Bone marrow (tissue), 2 donors: Measurements from ENCODE around the gene DIRAS1.

Experiments
- DNase-seq, 2 donors: peaks; one replicate each; lab custom pipeline; 2025; lab: John Stamatoyannopoulos, UW

The DIRAS1 gene

GRCh38 chr19:2755448-2755705, 34.2 kb upstream of the DIRAS1 start:
- no peak for DNase-seq

DNA sequence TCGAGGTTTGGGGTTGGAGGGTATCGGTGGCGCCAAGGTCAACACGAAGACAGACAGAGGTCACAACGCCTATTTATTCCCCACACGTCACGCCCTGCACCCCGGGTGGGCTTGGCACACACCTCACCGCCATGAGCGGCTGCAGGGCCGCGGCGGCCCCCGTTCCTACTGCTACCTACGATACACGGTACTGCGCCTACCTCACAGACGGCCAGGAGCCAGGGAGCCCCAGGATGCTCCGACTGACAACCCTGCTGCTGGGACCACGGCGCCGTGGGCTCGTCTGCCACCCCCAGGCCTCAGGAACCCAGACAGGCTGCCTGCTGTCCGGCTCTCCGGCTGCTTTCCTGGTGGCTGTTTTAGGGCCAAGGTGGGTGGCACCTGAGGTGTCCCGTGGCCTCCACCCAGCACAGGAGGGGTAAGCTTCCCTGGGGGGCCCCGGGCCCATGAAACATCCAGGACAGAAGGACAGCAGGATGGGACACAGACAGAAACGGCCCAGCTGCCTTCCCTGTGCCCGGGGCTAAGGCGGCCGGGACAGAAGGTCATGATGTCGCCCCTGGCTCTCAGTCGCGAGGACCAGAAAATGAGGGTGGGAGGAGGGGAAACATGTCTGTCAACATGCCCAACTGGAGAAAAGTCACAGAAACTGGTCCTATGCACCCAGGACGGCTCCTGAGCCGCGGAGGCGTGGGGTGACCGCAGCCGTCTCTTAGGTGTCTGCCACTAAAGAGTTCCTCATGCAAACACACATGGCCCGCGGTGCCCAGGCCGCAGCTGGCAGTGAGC, 33.7 kb upstream of the DIRAS1 start:
- no peak for DNase-seq

- DNase-seq = no peak
Measured at GRCh38 chr19:2751438-2751830, 30.3 kb upstream of the DIRAS1 start.

- DNase-seq = no peak
Measured at GRCh38 chr19:2750808-2751437, 29.8 kb upstream of the DIRAS1 start.

GRCh38 chr19:2747349-2747748, 26.2 kb upstream of the DIRAS1 start:
- no peak for DNase-seq

DNA sequence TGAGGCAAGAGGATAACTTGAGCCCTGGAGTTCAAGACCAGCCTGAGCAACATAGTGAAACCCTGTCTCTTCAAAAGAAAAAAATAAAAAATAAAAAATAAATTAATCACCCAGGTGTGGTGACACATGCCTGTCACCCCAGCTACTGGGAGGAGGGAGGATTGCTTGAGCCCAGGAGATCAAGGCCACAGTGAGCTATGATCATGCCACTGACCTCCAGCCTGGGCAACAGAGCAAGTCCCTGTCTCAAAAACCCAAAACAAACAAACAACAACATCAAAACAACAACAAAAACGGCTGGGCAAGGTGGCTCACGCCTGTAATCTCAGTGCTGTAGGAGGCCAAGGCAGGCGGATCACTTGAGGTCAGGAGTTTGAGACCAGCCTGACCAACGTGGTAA, 22.9 kb upstream of the DIRAS1 start:
- no peak for DNase-seq

- no peak for DNase-seq
Measured at GRCh38 chr19:2743099-2743498, 21.9 kb upstream of the DIRAS1 start.

GRCh38 chr19:2740314-2740656, 19.1 kb upstream of the DIRAS1 start:
- DNase-seq = no peak

DNA sequence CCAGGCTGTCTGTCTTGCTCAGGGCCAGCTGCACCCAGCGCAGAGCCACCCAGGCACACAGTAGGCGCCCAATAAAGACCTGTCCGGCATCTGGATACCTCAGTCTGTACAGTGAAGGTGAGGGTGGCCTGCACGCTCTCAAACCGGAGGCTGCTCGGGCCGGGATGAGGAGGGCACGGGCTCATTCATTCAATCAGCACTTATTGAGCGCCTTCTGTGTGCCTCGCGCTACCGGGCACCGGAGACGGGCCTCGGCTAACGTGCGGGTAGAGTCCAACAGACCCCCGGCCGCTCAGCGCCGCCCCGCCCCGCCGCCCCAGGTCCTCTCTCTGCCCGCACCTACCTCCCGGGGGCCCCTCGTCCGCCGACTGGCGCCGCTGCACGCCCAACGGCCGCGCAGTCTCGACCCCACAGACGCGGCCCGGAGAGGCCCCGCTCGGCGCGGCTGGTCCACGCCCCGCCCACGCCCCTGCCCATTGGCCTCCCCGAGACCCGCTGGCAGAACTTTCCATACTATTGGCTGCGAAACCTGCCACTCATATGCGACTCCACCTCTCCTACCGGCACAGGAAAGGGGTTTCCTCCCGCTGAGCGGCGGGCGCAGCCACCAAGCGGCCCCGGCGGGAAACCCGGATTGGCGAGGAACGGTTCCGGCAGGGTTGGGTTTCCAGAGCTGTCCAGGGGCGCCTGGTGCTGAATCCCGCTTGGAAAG, 18.6 kb upstream of the DIRAS1 start, which contains the start of gene SLC39A3:
Gene SLC39A3, minus strand, starts transcription at position 416 of the 712 bp plus-strand sequence. CDS start 2,760 bp downstream, outside the sequence.
- peak; percentile 94 to 95 for DNase-seq

DNA sequence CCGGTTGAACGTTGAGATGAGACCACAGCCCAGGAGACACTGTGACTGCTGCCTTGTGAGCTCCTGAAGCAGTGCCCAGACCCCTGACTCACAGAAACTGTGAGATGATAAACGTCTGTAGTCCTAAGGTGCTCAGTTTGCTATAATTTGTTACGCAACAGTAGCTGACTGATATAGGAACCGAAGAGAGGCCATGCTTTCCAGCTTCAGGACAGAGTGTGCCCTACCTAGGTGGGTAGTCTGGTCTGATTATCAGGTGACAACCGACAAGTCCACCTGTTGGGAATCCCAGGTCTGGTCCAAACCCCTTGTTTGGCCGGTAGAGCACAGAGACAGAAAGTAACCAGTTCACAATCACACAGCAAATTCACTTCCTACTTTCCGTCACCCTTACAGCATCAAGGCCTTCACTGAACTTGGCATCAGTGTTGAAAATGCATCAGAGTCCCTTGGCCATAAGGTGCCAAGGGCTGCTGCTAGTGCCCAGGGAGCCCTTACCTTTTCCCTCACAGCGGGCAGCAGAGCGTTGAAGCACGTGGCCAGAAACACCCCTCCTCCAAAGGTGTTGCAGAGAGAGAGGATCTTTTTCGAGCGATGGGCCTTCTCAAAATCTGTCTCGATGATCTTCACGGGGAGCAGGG, 15.5 kb upstream of the DIRAS1 start:
- no peak for DNase-seq

GRCh38 chr19:2735374-2735773, 14.2 kb upstream of the DIRAS1 start:
- DNase-seq = no peak

- no peak for DNase-seq
Measured at GRCh38 chr19:2734589-2735288, 13.6 kb upstream of the DIRAS1 start.

DNA sequence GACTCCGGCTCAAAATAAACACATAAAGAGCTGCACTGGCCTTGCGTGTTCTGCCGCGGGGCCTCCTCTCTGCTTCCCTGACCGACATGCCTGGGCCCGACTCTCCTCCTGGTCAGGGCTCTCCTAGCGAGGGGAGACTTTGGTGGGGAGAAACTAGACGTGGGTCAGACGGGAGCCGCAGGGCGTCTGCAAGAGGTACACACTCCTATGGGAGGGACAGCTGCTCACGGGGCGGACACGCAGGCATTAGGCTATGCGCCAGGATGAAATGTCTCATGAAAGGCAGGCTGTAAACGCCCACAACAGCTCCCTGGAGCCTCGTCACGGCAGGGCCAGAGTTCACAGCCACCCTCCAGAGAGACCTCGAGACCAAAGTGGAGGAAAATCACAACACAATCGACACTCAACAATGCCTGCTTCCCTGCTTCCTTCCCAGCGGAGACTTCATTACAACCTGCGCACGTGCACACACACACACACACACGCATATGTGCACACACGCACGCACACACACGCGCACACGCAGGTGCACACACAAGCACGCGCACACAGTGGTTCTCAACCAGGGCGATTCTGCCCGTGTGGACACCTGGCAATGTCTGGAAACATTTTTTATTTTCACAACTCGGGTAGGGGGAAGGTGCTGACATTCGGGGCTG, 12.9 kb upstream of the DIRAS1 start:
- no peak for DNase-seq

- DNase-seq = no peak
Measured at GRCh38 chr19:2732883-2733282, 11.7 kb upstream of the DIRAS1 start.

GRCh38 chr19:2732157-2732725, 11.1 kb upstream of the DIRAS1 start:
- no peak for DNase-seq

GRCh38 chr19:2731181-2731995, 10.2 kb upstream of the DIRAS1 start:
- no peak for DNase-seq

DNA sequence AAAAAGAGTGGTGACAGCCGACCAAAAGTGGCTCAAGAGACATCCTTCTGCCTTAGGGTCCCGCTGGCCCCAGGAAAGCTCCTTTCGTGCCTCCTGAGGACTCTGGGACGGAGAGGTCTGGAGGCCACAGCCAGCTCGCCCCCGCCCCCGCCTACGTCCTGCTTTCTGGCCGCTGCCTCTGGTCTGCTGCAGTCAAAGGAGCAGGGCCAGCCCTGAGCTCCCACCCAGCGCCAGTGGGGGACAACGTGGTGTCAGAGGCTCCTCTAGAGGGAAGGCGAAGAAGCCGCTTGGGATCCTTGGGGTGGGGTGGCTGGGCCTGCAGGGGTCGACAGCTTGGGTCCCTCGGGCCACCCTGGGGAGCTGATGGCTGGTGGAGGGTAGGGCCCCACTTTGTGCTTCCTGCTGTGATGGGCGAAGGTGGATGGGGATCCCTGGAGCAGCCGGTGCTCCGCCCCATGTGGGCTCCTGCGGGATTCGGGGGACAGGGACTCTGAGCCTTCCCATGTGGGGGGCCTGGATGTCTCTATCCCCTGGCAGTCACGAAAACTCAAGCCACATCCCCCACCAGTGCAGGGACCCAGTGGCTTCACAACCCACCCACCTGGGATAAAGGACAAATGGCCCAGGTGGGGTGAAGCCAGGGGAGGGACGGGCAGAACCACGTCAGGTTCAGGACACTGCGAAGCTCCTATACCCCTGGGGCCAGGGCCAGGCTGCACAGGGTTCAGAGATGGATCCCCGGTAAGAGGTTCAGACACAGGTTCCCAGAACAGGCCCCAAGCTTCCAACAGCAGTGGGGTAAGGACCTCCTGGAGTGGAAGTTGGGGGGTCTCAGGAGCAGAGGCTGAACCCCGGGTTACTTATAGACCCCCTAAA, 9.0 kb upstream of the DIRAS1 start:
- DNase-seq = no peak

- DNase-seq = no peak
Measured at GRCh38 chr19:2728783-2729387, 7.7 kb upstream of the DIRAS1 start.

DNA sequence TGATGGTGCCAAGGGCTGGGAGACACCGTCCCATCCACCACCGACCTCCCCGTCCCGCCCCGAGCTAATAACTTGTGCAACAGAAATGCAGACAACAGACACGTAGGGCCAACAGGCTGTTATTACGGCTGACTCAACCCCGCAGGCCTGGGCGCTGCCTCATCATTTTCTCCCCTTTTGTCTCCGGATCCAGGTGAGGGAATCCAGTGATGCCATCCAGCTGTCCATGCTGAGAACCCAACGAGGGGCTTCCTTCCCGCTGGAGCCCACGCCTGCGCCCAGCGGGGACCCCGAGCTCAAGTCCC, 6.4 kb upstream of the DIRAS1 start:
- no peak for DNase-seq
